Measurements from ENCODE around the gene FOXK1.

DNA sequence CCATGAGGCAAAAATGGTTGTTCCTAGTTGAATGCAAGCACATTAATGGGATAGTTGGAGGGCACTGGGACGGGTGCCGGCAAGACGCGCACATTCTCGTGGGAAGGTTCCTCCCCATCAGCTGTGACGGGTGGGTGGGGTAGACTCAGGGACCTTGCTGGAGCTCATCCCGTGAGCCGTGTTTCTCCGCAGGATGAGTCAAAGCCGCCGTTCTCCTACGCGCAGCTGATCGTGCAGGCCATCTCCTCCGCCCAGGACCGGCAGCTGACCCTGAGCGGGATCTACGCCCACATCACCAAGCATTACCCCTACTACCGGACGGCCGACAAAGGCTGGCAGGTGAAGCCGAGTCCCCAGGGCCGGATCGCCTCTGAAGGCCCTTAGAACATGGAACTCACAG, 73.0 kb downstream of the FOXK1 start:
- no peak for TF ChIP-seq TARDBP (IDR thresholded peaks at IDR 0.05)
- no peak for TF ChIP-seq FOXK2 (IDR thresholded peaks at IDR 0.05)
- TF ChIP-seq BHLHE40 (IDR thresholded peaks at IDR 0.05; ENCODE audit: borderline replicate concordance) = no peak
- no peak for TF ChIP-seq SP1 (IDR thresholded peaks at IDR 0.05)
- no peak for TF ChIP-seq HDGF (IDR thresholded peaks at IDR 0.05; ENCODE audit: borderline replicate concordance)
- TF ChIP-seq SUZ12 (IDR thresholded peaks at IDR 0.05) = no peak
- TF ChIP-seq, protein P1, sequence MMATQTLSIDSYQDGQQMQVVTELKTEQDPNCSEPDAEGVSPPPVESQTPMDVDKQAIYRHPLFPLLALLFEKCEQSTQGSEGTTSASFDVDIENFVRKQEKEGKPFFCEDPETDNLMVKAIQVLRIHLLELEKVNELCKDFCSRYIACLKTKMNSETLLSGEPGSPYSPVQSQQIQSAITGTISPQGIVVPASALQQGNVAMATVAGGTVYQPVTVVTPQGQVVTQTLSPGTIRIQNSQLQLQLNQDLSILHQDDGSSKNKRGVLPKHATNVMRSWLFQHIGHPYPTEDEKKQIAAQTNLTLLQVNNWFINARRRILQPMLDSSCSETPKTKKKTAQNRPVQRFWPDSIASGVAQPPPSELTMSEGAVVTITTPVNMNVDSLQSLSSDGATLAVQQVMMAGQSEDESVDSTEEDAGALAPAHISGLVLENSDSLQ (IDR thresholded peaks at IDR 0.05) = no peak
- TF ChIP-seq ELF4 (IDR thresholded peaks at IDR 0.05) = no peak
- no peak for TF ChIP-seq FOXM1 (IDR thresholded peaks at IDR 0.05; ENCODE audit: borderline replicate concordance)
- TF ChIP-seq NFRKB (IDR thresholded peaks at IDR 0.05) = no peak
- no peak for TF ChIP-seq ARNT (IDR thresholded peaks at IDR 0.05)
- no peak for TF ChIP-seq LEF1 (IDR thresholded peaks at IDR 0.05; ENCODE audit: borderline replicate concordance)

Measured in HEK293T (cell line).